Natural killer cell (primary cell): ENCODE data around the gene C6orf141. TPM values are rescaled to one million over a fixed set of nuclear protein-coding genes. Genes with fewer than 3 reads are reported as not detected.

ENCODE experiments used
- ATAC-seq, 3 donors: fragments of 150-1000 bp in 2 of 3; fragments of 200-7000 bp in 1 of 3; cut with Tn5 transposase; 1 replicate in 1 of 3; 2 replicates in 2 of 3; pipeline ENCODE4 v1.10.0; 2021; ENCODE audit warnings: mild to moderate bottlenecking in 2 of 3, moderate library complexity in 2 of 3
- DNase-seq, 2 donors: peaks; one replicate each; pipeline versions ENCODE4 v3.0.0 to v3.0.0-alpha.2; 2013 to 2021; ENCODE audit warnings: mixed read lengths in 1 of 2
- H3K27ac ChIP-seq: one replicate; pipeline ENCODE4 v1.5.1; 2013; ENCODE audit warnings: mild to moderate bottlenecking, low read length
- H3K27me3 ChIP-seq: one replicate; pipeline ENCODE4 v1.6.1; 2013; ENCODE audit warnings: low read length; ENCODE audit not compliant: control insufficient read depth, insufficient read depth
- H3K36me3 ChIP-seq: one replicate; pipeline ENCODE4 v1.6.1; 2013; ENCODE audit warnings: low read length; ENCODE audit not compliant: control insufficient read depth, insufficient read depth
- H3K4me1 ChIP-seq: one replicate; pipeline ENCODE4 v1.6.1; 2013; ENCODE audit warnings: low read length; ENCODE audit not compliant: control insufficient read depth, insufficient read depth
- H3K4me3 ChIP-seq: one replicate; pipeline ENCODE4 v1.5.1; 2013; ENCODE audit warnings: low read length
- H3K9me3 ChIP-seq: one replicate; pipeline ENCODE4 v1.6.1; 2013; ENCODE audit warnings: low read length; ENCODE audit not compliant: control insufficient read depth, insufficient read depth
- H3K27ac Mint-ChIP-seq, 2 donors: one replicate each; pipeline ENCODE4 v1.8.0; 2022; ENCODE audit warnings: mild to moderate bottlenecking in 2 of 2, mixed read lengths in 2 of 2, moderate library complexity in 1 of 2
- H3K27me3 Mint-ChIP-seq, 2 donors: one replicate each; pipeline ENCODE4 v1.8.0; 2022; ENCODE audit warnings: low read depth in 2 of 2, mixed read lengths in 2 of 2
- H3K36me3 Mint-ChIP-seq: one replicate; pipeline ENCODE4 v1.8.0; 2022; ENCODE audit warnings: mixed read lengths
- H3K4me1 Mint-ChIP-seq, 2 donors: one replicate each; pipeline ENCODE4 v1.8.0; 2022; ENCODE audit warnings: mixed read lengths in 2 of 2
- H3K4me3 Mint-ChIP-seq: one replicate; pipeline ENCODE4 v1.8.0; 2022; ENCODE audit warnings: mild to moderate bottlenecking, moderate library complexity, mixed read lengths
- H3K9me3 Mint-ChIP-seq, 2 donors: one replicate each; pipeline ENCODE4 v1.8.0; 2022; ENCODE audit warnings: mixed read lengths in 2 of 2
- CTCF ChIP-seq: fragments of 200-600 bp; IDR thresholded peaks from one replicate; pipeline ENCODE4 v1.8.0; 2022; ENCODE audit warnings: antibody characterized with exemption
- WGBS: methylation state at CpG from one replicate; pipeline ENCODE4 v1.1.7; 2013; ENCODE audit warnings: missing lambda C conversion rate; ENCODE audit not compliant: insufficient coverage; 5-methylcytosine and 5-hydroxymethylcytosine counted together
- intact Hi-C: fragments of 100-400 bp; cut with micrococcal nuclease; formaldehyde crosslinking; loops from one replicate; pipeline ENCODE4 v1.14.2; 2022
- total RNA-seq, 4 donors: library from RNA; stranded (reverse); fragments of 120-200 nt in 1 of 4; gene quantifications; one replicate each; pipeline versions ENCODE4 v1.2.3 to v1.2.4, GENCODE V29; 2013 to 2022

The C6orf141 gene
- total RNA-seq, 3 donors from 2014 or later (not counting 1 experiment from before 2014, with no cell fraction given): not detected

DNA sequence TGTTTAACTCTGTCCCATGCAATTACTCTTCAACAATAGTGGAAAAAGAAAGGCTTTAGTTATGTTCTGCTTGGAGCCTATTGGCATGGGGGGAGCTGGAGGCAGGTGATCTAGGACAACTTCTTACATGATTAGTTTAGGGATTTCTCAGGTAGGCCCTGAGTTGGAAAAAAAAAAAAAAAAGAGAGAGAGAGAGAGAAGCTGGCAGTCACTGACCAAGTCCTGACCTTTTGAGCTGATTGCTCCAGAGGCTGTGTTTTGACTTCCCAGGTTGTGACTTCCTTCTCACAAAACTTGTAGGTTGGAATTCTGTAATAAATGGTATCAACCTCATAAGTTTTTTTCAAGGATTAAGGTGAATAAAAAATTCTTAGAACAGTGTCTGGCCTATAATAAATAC lies 7.8 kb downstream of the C6orf141 start:
- ATAC-seq (no peak), DNase-seq (no peak)
- Mint-ChIP-seq H3K27me3 (no peaks in the 10 kb centered on the region), H3K4me1 (no peaks in the 10 kb centered on the region), H3K27ac (no peak overlapping the region), H3K9me3 (no peaks in the 10 kb centered on the region), H3K36me3 (no peaks in the 10 kb centered on the region), H3K4me3 (no peak overlapping the region)
- Histone ChIP-seq H3K4me1 (no peaks in the 10 kb centered on the region), H3K27me3 (no peaks in the 10 kb centered on the region), H3K27ac (no peak overlapping the region), H3K4me3 (no peak overlapping the region), H3K36me3 (no peaks in the 10 kb centered on the region), H3K9me3 (no peaks in the 10 kb centered on the region)
- TF ChIP-seq CTCF: no peak
- intact Hi-C loops: no loop called here

DNA sequence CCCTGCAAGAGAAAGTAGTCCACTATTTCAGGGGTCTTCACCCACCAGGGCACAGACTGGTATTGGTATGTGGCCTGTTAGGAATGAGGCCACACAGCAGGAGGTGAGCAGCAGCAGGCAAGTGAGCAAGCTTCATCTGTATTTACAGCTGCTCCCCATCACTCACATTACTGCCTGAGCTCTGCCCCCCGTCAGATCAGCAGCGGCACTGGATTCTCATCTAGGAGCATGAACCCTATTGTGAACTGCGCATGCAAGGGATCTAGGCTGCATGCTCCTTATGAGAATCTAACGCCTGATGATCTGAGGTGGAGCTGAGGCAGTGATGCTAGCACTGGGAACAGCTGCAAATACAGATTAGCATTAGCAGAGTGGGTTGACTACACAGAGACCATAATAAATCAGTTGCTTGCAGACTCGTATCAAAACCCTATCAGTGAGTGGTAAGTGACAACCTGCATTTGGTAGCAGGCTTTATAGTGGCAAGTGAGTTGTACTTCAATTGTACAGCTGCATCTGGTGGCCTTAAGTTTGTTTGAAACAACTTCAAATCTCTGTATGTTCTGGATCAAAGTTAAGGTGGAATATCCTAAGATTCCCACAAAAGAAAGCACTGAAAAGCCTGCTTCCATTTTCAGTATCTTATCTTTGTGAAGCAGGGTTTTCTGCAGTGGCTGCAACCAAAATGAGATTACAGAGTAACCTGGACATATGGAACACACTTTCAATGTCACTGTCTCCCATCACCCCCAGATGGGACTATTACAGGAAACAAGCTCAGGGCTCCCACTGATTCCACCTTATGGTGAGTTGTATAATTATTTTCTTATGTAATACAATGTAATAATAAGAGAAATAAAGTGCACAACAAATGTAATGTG lies 12.8 kb downstream of the C6orf141 start:
- intact Hi-C loops: no loop called here
- Histone ChIP-seq H3K27ac (no peak overlapping the region), H3K9me3 (no peaks in the 10 kb centered on the region), H3K27me3 (no peaks in the 10 kb centered on the region), H3K36me3 (no peaks in the 10 kb centered on the region), H3K4me1 (no peaks in the 10 kb centered on the region), H3K4me3 (no peak overlapping the region)
- no peak for DNase-seq
- no peaks in the 10 kb centered on the region for H3K4me1 Mint-ChIP-seq
- H3K4me3 Mint-ChIP-seq: no peak overlapping the region
- H3K9me3 Mint-ChIP-seq: no peaks in the 10 kb centered on the region
- WGBS: 88% methylated on average over 5 of the region's 5 CpGs
- H3K27ac Mint-ChIP-seq: no peak overlapping the region
- TF ChIP-seq CTCF: no peak
- H3K36me3 Mint-ChIP-seq: no peaks in the 10 kb centered on the region
- H3K27me3 Mint-ChIP-seq: no peaks in the 10 kb centered on the region
- ATAC-seq: no peak

DNA sequence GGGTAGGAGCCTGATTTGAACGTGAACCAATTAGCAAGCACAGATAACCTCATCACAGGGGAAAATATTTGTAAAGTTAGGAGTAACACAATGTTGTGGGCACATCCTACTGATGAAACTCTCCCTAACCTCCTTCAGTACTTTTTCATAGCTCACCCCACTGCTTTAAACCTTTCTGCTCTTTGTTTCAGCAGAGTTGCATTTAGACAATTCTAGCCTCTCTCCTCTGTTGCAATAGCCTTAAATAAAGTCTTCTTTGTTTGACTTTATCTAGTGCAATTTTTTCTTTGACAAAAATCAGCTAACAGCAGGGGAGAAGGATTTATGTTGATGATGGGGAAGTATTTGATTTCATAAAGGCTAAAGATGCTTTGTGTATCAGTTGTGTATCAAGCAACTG lies 14.1 kb downstream of the C6orf141 start:
- H3K27me3 ChIP-seq: no peaks in the 10 kb centered on the region
- intact Hi-C loops: no loop called here
- no peak overlapping the region for H3K27ac ChIP-seq
- Mint-ChIP-seq H3K9me3 (no peaks in the 10 kb centered on the region), H3K4me1 (no peaks in the 10 kb centered on the region), H3K27ac (no peak overlapping the region), H3K27me3 (no peaks in the 10 kb centered on the region), H3K36me3 (no peaks in the 10 kb centered on the region), H3K4me3 (no peak overlapping the region)
- H3K4me1 ChIP-seq: no peaks in the 10 kb centered on the region
- H3K9me3 ChIP-seq: no peaks in the 10 kb centered on the region
- DNase-seq (no peak), ATAC-seq (no peak)
- WGBS: no CpG with 5 or more reads among the region's 1 CpG
- H3K4me3 ChIP-seq: no peak overlapping the region
- TF ChIP-seq CTCF: no peak
- no peaks in the 10 kb centered on the region for H3K36me3 ChIP-seq

- no peak overlapping the region for H3K4me3 ChIP-seq
- H3K27ac ChIP-seq: no peak overlapping the region
- no peaks in the 10 kb centered on the region for H3K27me3 ChIP-seq
- no peaks in the 10 kb centered on the region for H3K27me3 Mint-ChIP-seq
- 90% methylated on average over 1 of the region's 2 CpGs for WGBS
- H3K27ac Mint-ChIP-seq: no peak overlapping the region
- no peak overlapping the region for H3K4me3 Mint-ChIP-seq
- intact Hi-C loops: no loop called here
- ATAC-seq (no peak), DNase-seq (no peak)
- H3K9me3 ChIP-seq: no peaks in the 10 kb centered on the region
- H3K9me3 Mint-ChIP-seq: no peaks in the 10 kb centered on the region
- no peaks in the 10 kb centered on the region for H3K36me3 Mint-ChIP-seq
- no peaks in the 10 kb centered on the region for H3K4me1 Mint-ChIP-seq
- no peak for TF ChIP-seq CTCF
- H3K36me3 ChIP-seq: no peaks in the 10 kb centered on the region
- H3K4me1 ChIP-seq: no peaks in the 10 kb centered on the region
Measured at GRCh38 chr6:49565261-49565660, 14.8 kb downstream of the C6orf141 start.
